ENCODE results near the gene KCNK13.

- TF ChIP-seq CTCF (conservative IDR thresholded peaks at IDR 0.05 in 1 of 2, IDR thresholded peaks at IDR 0.05 in 1 of 2; ENCODE audit: extremely low read depth in 1 of 2, insufficient read depth in 1 of 2, low read depth in 1 of 2, low read length in 2 of 2) (no peak), EZH2 (IDR thresholded peaks at IDR 0.05; ENCODE audit: borderline replicate concordance, low read length) (no peak)
These were observed 25.6 kb downstream of the KCNK13 start for GRCh38 chr14:90087433-90087832.

All from mammary epithelial cell (primary cell).